ENCODE results near the gene TPM4. TPM values are rescaled to one million over a fixed set of nuclear protein-coding genes. Genes with fewer than 3 reads are reported as not detected.

TPM4 gene
- total and polyA plus RNA-seq, 2 of the 13 experiments (the other 11 are each of a cell fraction or from before 2014, with no cell fraction given) = 180 to 188 TPM

- no peak for TF ChIP-seq PTBP1 (IDR thresholded peaks at IDR 0.05; ENCODE audit: low read depth, low read length, poor library complexity, severe bottlenecking)
- no peak for TF ChIP-seq NFKBIZ (CRISPR knock-in tag; IDR thresholded peaks at IDR 0.05)
- TF ChIP-seq ZNF17 (CRISPR knock-in tag; IDR thresholded peaks at IDR 0.05) = no peak
- TF ChIP-seq ZSCAN21 (CRISPR knock-in tag; IDR thresholded peaks at IDR 0.05; ENCODE audit: borderline replicate concordance) = no peak
- no peak for TF ChIP-seq ZNF24 (IDR thresholded peaks at IDR 0.05)
- TF ChIP-seq RBM39 (IDR thresholded peaks at IDR 0.05; ENCODE audit: low read depth, low read length, poor library complexity, severe bottlenecking) = no peak
- no peak for TF ChIP-seq GTF3A (CRISPR knock-in tag; conservative IDR thresholded peaks at IDR 0.05)
- TF ChIP-seq ZNF317 (CRISPR knock-in tag; IDR thresholded peaks at IDR 0.05) = no peak
- peak; percentile 75 for TF ChIP-seq MYC (CRISPR knock-in tag; IDR thresholded peaks at IDR 0.05; ENCODE audit: borderline replicate concordance)
- no peak for TF ChIP-seq ZFP62 (CRISPR knock-in tag; IDR thresholded peaks at IDR 0.05)
- no peak for TF ChIP-seq PHF5A (CRISPR knock-in tag; IDR thresholded peaks at IDR 0.05; ENCODE audit: low read depth, unreplicated experiment)
- no peak for TF ChIP-seq ZNF678 (CRISPR knock-in tag; IDR thresholded peaks at IDR 0.05)
- peak; percentile 62 for TF ChIP-seq MNT (IDR thresholded peaks at IDR 0.05)
- TF ChIP-seq SATB2 (CRISPR knock-in tag; IDR thresholded peaks at IDR 0.05) = no peak
- no peak for TF ChIP-seq ZNF704 (CRISPR knock-in tag; IDR thresholded peaks at IDR 0.05; ENCODE audit: borderline replicate concordance)
- 0 out of 2 replicates have a peak, but pooled peaks have one; percentile 35 for TF ChIP-seq KDM2A (CRISPR knock-in tag; IDR thresholded peaks at IDR 0.05; ENCODE audit: borderline replicate concordance, low read depth)
- no peak for TF ChIP-seq ZNF503 (CRISPR knock-in tag; IDR thresholded peaks at IDR 0.05)
- TF ChIP-seq FLYWCH1 (CRISPR knock-in tag; IDR thresholded peaks at IDR 0.05) = no peak
- no peak for TF ChIP-seq JDP2 (CRISPR knock-in tag; IDR thresholded peaks at IDR 0.05; ENCODE audit: borderline replicate concordance)
- no peak for TF ChIP-seq MAZ (IDR thresholded peaks at IDR 0.05; ENCODE audit: borderline replicate concordance, low read depth, low read length)
- no peak for TF ChIP-seq MAZ (CRISPR knock-in tag; IDR thresholded peaks at IDR 0.05; ENCODE audit: low read depth)
- peak; percentile 39 for TF ChIP-seq CTCF (CRISPR knock-in tag; IDR thresholded peaks at IDR 0.05)
- TF ChIP-seq JUND (CRISPR knock-in tag; IDR thresholded peaks at IDR 0.05) = no peak
- TF ChIP-seq CERS6 (CRISPR knock-in tag; IDR thresholded peaks at IDR 0.05) = no peak
- no peak for TF ChIP-seq HNRNPLL (IDR thresholded peaks at IDR 0.05; ENCODE audit: low read depth, low read length, poor library complexity, severe bottlenecking)
These were observed 64.7 kb downstream of the TPM4 start (continued) for GRCh38 chr19:16141043-16141442.

Measured in HepG2 (cell line).